Kidney tubule cell (primary cell): ENCODE measurements around the gene KIF13A.
A peak's percentile ranks its signal among the peaks of the same experiment; 100 is the strongest.
"Not testable (repeated sequence)": the region's sequence is repeated elsewhere in the genome, so short reads cannot be mapped to it uniquely, and the experiment has no call there.

Experiments used
- DNase-seq: peaks from one replicate; pipeline ENCODE4 v3.0.0-alpha.2; 2018; ENCODE audit warnings: low spot score

The KIF13A gene

DNA sequence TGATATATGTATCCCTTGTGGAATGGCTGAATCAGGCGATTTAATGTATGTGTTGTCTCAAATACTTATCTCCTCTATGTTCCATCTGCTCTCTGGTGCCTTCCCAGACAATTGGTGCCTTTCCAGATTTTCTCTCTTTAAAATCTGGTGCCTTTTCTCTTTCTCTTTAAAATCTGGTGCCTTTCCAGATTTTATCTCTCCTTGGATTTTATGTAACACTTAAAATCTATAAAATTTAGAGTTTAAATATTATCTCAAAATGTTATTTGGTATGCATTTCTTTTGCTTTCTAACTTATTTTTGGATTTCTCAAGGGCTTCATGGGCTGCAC lies 116.3 kb downstream of the KIF13A start:
- DNase-seq, result no peak

- DNase-seq, result no peak
These were observed 116.9 kb downstream of the KIF13A start for GRCh38 chr6:17870300-17871188.

DNA sequence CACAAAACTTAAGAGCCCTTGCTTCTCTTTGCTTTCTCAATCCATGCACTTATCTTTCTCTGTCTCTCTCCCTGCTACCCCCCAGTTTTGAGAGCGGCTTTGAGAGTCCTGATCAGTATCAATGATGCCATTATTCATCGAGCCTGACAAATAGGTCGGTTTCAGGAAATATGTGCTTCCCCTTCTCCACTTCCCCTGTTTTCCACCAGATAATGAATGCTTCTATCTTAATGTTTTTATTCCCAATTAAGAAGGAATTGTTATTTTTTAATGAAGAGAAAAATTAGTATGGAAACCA lies 117.7 kb downstream of the KIF13A start:
- DNase-seq, result no peak

- peak; percentile 16 for DNase-seq
These were observed 118.3 kb downstream of the KIF13A start for GRCh38 chr6:17869010-17869752.

DNA sequence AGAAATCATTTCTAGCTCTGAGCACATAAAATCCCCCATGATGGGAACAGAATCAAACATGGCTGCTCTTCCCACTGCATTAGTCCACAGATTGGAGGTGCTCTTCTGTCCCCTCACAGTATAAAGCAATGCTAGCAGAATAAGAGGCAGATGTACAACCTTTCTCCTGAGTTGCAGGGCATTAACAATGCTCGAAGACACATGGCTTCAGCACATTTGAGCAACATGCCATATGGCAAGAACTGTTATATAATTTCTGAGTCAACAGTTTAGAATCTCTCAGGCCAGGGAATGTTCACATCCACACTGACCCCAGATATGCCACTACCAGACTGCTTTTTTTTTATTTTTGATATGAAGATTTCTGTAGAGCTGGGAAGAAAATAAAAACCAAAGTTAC lies 119.6 kb downstream of the KIF13A start:
- DNase-seq, result peak; percentile 46

DNA sequence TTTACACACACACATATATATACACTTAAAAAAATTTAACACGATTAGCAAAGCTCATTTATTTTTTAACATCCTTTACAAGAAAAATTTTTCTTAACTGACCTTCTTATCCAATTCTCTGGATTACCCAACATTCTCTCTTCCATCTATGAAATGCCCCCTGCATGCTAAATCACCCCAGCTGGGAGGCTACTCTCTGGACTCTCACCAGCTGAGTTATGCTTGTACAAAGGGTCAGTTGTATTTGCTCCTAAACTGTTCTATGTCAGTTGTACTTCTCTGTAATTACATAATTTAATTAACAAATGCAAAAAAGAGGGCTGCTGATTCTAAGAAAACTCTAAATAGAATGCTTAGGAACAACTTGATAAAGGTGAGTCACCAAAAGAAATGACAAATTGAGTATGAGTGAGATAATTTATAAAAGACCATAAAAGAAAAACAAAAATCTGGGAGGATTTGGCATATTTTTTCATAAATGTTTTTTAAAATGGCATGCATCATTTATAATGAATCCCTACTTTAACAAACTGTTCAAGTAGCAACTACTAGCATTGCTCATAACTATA lies 120.5 kb downstream of the KIF13A start:
- DNase-seq, result no peak

GRCh38 chr6:17865798-17866725 lies 121.4 kb downstream of the KIF13A start:
- peak; percentile 100 for DNase-seq

- DNase-seq, result peak; percentile 90
These were observed 122.2 kb downstream of the KIF13A start for GRCh38 chr6:17865243-17865642.

- DNase-seq, result peak; percentile 91
These were observed 123.3 kb downstream of the KIF13A start for GRCh38 chr6:17863901-17864754.

DNA sequence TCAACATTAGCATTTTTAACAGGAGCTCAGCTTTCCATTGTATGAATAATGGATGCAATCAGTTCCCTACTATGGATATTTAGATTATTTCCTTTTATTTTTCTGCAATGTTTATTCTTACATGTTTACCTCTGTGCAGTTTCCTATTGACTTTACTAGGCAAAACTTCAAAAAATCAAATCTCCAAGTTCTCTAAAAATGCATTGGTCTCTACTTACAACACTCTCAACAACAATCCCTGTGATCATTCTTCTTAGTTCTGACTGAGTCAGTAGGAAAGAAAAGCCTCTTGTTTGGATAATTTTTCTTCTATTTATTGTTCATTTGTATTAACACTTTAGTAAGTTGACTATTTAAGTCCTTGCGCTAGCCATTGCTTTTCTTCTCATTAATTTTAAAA lies 126.1 kb downstream of the KIF13A start:
- DNase-seq, result no peak

DNA sequence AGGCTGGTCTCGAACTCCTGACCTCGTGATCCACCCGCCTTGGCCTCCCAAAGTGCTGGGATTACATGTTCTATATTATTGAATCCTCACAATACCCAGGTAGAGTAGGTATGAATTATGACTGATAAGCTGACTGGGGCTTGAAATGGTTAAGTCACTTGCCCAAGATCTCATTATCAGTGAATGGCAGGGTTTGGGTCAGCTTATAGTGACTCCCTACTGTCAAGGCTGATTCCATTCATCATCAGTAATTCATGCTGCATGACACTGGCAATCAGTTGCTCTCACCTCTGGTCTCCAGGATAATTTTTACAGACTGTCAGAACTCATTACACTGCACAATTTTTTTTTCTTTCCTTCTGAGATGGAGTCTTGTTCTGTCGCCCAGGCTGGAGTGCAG lies 127.6 kb downstream of the KIF13A start:
- no peak for DNase-seq

GRCh38 chr6:17858584-17858983 lies 128.9 kb downstream of the KIF13A start:
- no peak for DNase-seq

DNA sequence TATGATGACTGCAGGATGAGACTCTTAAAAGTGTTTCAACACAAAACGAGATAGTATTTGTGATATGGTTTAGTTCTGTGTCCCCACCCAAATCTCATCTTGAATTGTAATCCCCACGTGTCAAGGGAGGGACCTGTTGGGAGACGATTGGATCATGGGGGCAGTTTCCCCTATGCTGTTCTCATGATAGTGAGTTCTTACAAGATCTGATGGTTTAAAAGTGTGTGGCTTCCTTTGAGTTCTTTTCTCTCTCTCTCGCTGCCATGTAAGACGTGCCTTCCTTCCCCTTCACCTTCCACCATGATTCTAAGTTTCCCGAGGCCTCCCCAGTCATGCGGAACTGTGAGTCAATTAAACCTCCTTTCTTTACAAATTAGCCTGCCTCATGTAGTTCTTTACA lies 130.2 kb downstream of the KIF13A start:
- DNase-seq, result not testable (repeated sequence)

DNA sequence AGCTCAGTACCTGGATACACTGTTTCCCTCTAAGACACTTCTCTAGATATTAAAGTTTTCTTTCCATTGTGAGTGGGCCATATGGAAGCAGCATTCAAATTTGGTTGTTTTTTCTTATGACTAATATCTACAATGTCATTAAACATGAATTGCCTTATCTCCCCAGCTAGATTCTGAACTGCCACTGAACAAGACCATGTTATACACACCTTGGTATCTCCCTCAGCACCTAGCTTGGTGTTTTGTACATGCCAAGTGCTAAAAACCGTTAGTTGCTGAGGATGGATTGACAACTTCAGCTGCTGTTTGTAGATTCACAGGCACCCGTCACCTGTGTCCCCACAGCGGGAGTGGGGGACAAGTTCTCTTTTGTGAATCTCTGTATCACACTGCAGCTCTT lies 131.1 kb downstream of the KIF13A start:
- DNase-seq, result no peak

DNA sequence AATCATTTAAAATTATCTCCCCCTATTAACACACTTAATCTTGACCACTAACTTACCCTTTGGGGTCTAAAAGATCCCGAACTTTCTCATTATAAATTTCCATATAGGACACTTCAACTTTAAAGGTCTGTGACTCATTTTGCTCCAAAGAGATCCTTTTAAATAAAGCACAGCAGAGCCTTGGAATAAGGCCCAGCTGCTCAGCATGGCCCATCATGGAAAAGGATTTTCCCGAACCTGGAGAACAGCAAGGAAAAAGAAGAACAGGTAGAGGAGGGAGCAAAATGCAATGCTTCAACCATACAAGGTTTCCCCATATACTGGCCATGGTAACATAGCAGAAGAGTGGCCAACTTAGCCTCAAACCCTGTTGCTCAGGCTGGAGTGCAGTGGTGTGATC lies 132.1 kb downstream of the KIF13A start:
- DNase-seq, result no peak

DNA sequence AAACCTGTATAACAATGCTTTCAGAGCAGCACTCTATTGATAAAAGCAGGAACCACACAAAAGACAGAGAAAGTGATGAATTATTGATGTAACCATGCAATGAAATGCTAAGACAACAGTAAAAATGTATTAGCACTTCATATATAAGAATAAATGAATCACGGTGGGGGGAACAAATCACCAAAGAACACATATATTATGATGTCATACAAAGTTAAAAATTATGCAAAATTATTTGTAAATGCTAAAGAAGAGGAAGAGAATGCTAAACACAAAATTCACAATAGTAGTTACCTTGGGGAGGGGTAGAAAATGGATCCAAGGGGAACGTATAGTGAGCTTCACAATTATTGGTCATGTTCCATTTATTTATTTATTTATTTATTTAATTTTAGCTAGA lies 133.9 kb downstream of the KIF13A start:
- no peak for DNase-seq

DNA sequence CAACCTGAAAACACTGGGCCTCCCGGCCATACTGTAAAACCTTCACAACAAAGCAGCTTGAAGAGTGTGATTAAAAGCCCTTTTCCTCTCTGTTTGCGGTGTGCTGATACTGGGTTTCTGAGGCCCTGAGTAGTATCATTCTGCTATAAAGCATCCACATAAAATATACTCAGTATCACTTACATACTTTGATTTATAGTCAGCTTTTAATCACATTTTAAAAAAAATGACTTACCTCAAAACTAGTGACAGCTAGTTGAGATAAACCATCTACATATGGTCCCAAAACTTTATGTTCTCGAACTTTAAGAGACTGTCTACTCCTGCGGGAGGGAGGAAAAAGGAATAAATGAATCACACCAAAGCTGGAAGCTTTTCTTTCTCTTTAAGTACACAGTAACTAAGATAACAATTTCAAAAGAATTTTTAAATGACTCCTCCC lies 135.7 kb downstream of the KIF13A start:
- no peak for DNase-seq

DNA sequence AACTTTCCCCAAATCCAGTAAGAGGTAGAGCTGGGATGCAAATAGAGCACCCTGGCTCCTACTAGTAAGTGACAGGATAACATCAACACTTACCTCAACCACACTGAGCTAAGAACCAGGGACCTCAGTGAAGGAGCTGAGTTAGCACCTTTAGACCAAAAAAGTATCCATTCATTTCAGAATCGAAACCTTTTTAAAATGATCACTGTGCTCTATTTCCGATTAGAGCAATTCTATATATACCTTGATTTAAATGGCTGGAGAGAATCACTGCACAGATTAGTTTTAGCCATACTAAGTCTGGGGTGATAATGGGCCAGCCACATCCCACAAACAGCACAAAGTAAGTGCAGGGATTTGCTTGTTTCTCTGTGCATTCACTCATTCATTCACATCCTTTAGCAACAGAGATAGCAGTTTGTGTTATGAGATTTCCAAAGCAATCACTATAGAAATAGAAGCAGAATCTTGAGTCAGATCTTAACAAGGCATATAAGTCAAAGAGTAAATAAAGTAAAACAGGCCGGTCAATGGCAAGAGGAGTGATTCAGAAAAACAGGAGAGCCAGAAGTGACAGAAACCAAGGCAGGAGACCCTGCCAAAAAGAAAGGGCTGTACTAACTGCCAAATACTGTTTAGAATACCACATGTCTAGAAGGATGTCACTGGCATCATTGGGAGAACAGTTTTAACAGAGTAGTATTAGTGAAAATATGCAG lies 136.3 kb downstream of the KIF13A start:
- DNase-seq, result no peak

GRCh38 chr6:17850281-17850680 lies 137.2 kb downstream of the KIF13A start:
- DNase-seq, result no peak

GRCh38 chr6:17847203-17847760 lies 140.2 kb downstream of the KIF13A start:
- no peak for DNase-seq
